Loucy (cell line): ENCODE results near the gene CA5B.
"Not testable (repeated sequence)": the region's sequence is repeated elsewhere in the genome, so short reads cannot be mapped to it uniquely, and the experiment has no call there.

ENCODE experiments used
- H2AFZ ChIP-seq: fragments of 200-600 bp; sonication (generic); 2 replicates; pipeline ENCODE4 v1.6.0; 2016; ENCODE audit warnings: antibody characterized with exemption, mild to moderate bottlenecking, low read length, moderate library complexity
- H3F3A ChIP-seq: fragments of 200-600 bp; 2 replicates; pipeline ENCODE4 v1.6.0; 2016; ENCODE audit warnings: antibody characterized with exemption, low read depth, mild to moderate bottlenecking
- H3K27me3 ChIP-seq: fragments of 200-600 bp; sonication (generic); 2 replicates; pipeline ENCODE4 v1.6.1; 2014; ENCODE audit warnings: low read length, mild to moderate bottlenecking; ENCODE audit not compliant: insufficient read depth, poor library complexity, severe bottlenecking
- H3K36me3 ChIP-seq: fragments of 200-600 bp; sonication (generic); 2 replicates; pipeline ENCODE4 v1.6.1; 2016; ENCODE audit warnings: low read length; ENCODE audit not compliant: insufficient read depth
- H3K4me1 ChIP-seq: fragments of 200-600 bp; sonication (generic); 2 replicates; pipeline ENCODE4 v1.5.1; 2014; ENCODE audit warnings: low read length, mild to moderate bottlenecking; ENCODE audit not compliant: insufficient read depth, poor library complexity, severe bottlenecking
- H3K4me2 ChIP-seq: fragments of 200-600 bp; sonication (generic); 2 replicates; pipeline ENCODE4 v1.6.0; 2014; ENCODE audit warnings: antibody characterized with exemption, low read length, low read depth, mild to moderate bottlenecking; ENCODE audit not compliant: poor library complexity, severe bottlenecking
- H3K4me3 ChIP-seq: fragments of 200-600 bp; sonication (generic); 2 replicates; pipeline ENCODE4 v1.5.1; 2014; ENCODE audit warnings: low read length, mild to moderate bottlenecking, mixed read lengths; ENCODE audit not compliant: poor library complexity, severe bottlenecking
- H3K79me2 ChIP-seq: fragments of 200-600 bp; sonication (generic); 2 replicates; pipeline ENCODE4 v1.6.1; 2014; ENCODE audit warnings: low read length; ENCODE audit not compliant: insufficient read depth
- H3K9ac ChIP-seq: fragments of 200-600 bp; sonication (generic); 2 replicates; pipeline ENCODE4 v1.6.0; 2014; ENCODE audit warnings: mild to moderate bottlenecking, low read depth, low read length, moderate library complexity; ENCODE audit not compliant: poor library complexity, severe bottlenecking
- H3K9me2 ChIP-seq: fragments of 200-600 bp; sonication (generic); replicated peaks from 2 replicates; pipeline ENCODE4 v1.6.1; 2016; ENCODE audit warnings: low read depth, low read length, mixed read lengths
- H3K9me3 ChIP-seq: fragments of 200-600 bp; sonication (generic); 2 replicates; pipeline ENCODE4 v1.6.1; 2014; ENCODE audit warnings: mild to moderate bottlenecking, antibody characterized with exemption, low read length, low read depth; ENCODE audit not compliant: insufficient read depth
- H4K20me1 ChIP-seq: fragments of 200-600 bp; sonication (generic); 2 replicates; pipeline ENCODE4 v1.6.0; 2014; ENCODE audit warnings: antibody characterized with exemption, low read length, mild to moderate bottlenecking; ENCODE audit not compliant: insufficient read depth, poor library complexity, severe bottlenecking
- EZH2phosphoT487 ChIP-seq: fragments of 200-600 bp; IDR thresholded peaks from 2 replicates; pipeline ENCODE4 v1.6.1; 2018; ENCODE audit warnings: antibody characterized with exemption, mild to moderate bottlenecking, moderate library complexity, borderline replicate concordance
- TF ChIP-seq, protein P1 (sequence below): fragments of 200-600 bp; sonication (generic); conservative IDR thresholded peaks from 2 replicates; pipeline ENCODE4 v1.5.1; 2014; ENCODE audit warnings: mild to moderate bottlenecking, antibody characterized with exemption, low read length

CA5B gene

DNA sequence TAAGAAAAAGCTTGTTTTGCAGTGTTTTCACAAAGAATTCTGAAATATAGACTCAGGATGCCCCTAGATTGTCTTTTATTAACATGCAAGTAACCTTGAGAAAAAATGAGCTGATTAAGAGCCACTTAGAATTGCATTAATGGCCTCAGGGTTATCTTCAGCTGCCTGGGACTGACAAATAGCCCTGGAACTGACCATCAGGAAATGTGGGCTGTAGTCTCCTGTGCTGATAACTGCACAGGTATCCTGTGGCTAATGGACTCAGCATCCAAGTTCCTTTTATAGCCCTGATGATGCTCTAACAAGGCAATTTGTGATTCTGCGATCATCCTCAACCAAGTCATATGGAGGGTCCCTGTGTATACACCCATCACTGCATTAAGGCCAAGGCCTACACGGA is 17.0 kb downstream of the CA5B start:
- Histone ChIP-seq H3F3A (peaks cover 7% of the 10 kb centered on the region), H2AFZ (no peak overlapping the region), H3K9me3 (no peaks in the 10 kb centered on the region), H3K79me2 (peaks cover 29% of the 10 kb centered on the region; the same call in 1 of the 2 replicates), H3K4me1 (peaks cover 47% of the 10 kb centered on the region), H3K27me3 (no peaks in the 10 kb centered on the region), H3K4me2 (peak overlapping the region; percentile 87), H3K36me3 (no peaks in the 10 kb centered on the region), H3K9ac (peak overlapping the region; percentile 3), H3K4me3 (peak overlapping the region; percentile 24), H4K20me1 (no peaks in the 10 kb centered on the region), H3K9me2 (no peaks in the 10 kb centered on the region)
- TF ChIP-seq, protein P1, sequence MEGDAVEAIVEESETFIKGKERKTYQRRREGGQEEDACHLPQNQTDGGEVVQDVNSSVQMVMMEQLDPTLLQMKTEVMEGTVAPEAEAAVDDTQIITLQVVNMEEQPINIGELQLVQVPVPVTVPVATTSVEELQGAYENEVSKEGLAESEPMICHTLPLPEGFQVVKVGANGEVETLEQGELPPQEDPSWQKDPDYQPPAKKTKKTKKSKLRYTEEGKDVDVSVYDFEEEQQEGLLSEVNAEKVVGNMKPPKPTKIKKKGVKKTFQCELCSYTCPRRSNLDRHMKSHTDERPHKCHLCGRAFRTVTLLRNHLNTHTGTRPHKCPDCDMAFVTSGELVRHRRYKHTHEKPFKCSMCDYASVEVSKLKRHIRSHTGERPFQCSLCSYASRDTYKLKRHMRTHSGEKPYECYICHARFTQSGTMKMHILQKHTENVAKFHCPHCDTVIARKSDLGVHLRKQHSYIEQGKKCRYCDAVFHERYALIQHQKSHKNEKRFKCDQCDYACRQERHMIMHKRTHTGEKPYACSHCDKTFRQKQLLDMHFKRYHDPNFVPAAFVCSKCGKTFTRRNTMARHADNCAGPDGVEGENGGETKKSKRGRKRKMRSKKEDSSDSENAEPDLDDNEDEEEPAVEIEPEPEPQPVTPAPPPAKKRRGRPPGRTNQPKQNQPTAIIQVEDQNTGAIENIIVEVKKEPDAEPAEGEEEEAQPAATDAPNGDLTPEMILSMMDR: no peak
- TF ChIP-seq EZH2phosphoT487: no peak

DNA sequence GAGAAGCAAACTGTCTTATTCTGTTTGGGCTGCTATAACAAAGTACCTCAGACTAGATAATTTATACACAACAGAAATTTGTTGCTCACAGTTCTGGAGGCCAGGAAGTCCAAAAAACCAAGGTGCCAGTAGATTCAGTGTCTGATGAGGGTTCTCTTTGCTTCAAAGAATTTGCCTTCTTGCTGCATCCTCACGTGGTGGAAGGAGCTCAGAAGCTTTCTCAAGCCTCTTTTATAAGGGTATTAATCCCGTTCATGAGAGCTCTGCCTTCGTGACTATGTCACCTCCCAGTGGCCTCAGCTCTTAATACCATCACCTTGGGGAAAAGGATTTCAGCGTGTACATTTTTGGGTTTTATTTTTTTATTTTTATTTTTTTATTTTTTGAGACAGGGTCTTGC is 20.1 kb downstream of the CA5B start:
- TF ChIP-seq EZH2phosphoT487: no peak
- TF ChIP-seq, protein P1: peak; percentile 32; the same call in 1 of the 2 replicates

GRCh38 chrX:15759886-15760285 is 21.8 kb downstream of the CA5B start:
- not testable (repeated sequence) for H3F3A ChIP-seq, H4K20me1 ChIP-seq, H3K4me2 ChIP-seq, H3K36me3 ChIP-seq, H3K9ac ChIP-seq, H3K9me2 ChIP-seq, H2AFZ ChIP-seq, H3K4me3 ChIP-seq, H3K9me3 ChIP-seq, H3K27me3 ChIP-seq
- H3K79me2 ChIP-seq: peaks cover 12% of the 10 kb centered on the region; the same call in 1 of the 2 replicates
- H3K4me1 ChIP-seq: peaks cover 13% of the 10 kb centered on the region

More for the DNA sequence above, 20.1 kb downstream of the CA5B start:
- H3K79me2 ChIP-seq: peaks cover 25% of the 10 kb centered on the region; the same call in 1 of the 2 replicates
- H3K27me3 ChIP-seq: no peaks in the 10 kb centered on the region
- H3K4me1 ChIP-seq: peaks cover 25% of the 10 kb centered on the region
- H2AFZ ChIP-seq: no peak overlapping the region
- H3K4me2 ChIP-seq: peak overlapping the region; percentile 40
- H3K36me3 ChIP-seq: no peaks in the 10 kb centered on the region
- H4K20me1 ChIP-seq: no peaks in the 10 kb centered on the region
- H3K4me3 ChIP-seq: no peak overlapping the region
- H3K9me3 ChIP-seq: no peaks in the 10 kb centered on the region
- H3K9me2 ChIP-seq: no peaks in the 10 kb centered on the region
- peak overlapping the region; percentile 30 for H3K9ac ChIP-seq
- H3F3A ChIP-seq: no peaks in the 10 kb centered on the region

DNA sequence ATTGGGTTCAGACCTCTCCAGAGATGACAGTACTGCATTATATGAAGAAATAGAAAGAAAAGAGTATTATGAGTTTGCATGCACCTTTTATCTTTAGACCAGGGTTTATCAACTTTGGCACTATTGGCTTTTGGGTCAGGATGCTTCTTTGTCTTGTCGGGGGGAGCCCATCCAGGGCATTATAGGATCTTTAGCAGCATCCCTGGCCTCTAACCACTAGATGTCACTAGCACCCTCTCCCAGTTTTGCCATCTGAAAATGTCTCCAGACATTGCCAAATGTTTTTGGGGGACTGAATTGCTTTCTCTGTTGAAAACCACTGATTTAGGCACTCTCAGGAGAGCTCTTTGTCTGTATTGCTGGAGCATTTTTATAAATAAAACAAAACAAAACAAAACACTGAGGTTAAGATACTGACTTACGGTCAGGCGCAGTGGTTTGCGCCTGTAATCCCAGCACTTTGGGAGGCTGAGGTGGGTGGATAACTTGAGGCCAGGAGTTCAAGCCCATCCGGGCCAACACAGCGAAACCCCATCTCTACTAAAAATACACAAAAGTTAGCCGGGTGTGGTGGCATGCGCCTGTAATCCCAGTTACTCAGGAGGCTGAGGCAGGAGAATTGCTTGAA is 23.6 kb downstream of the CA5B start:
- H3F3A ChIP-seq: no peaks in the 10 kb centered on the region
- no peak overlapping the region for H3K4me2 ChIP-seq
- no peak overlapping the region for H3K4me3 ChIP-seq
- peaks cover 7% of the 10 kb centered on the region for H3K4me1 ChIP-seq
- peak overlapping the region; percentile 22 for H3K9ac ChIP-seq
- no peaks in the 10 kb centered on the region for H3K36me3 ChIP-seq
- H3K9me2 ChIP-seq: no peaks in the 10 kb centered on the region
- H3K79me2 ChIP-seq: no peaks in the 10 kb centered on the region
- no peak overlapping the region for H2AFZ ChIP-seq
- no peak for TF ChIP-seq EZH2phosphoT487
- TF ChIP-seq, protein P1: peak; percentile 63
- H4K20me1 ChIP-seq: no peaks in the 10 kb centered on the region
- H3K9me3 ChIP-seq: no peaks in the 10 kb centered on the region
- no peaks in the 10 kb centered on the region for H3K27me3 ChIP-seq
